Mucosa of descending colon (tissue), 3 donors: ENCODE measurements around the gene DAP. TPM values are rescaled to one million over a fixed set of nuclear protein-coding genes. Genes with fewer than 3 reads are reported as not detected.
"Not testable (repeated sequence)": the region's sequence is repeated elsewhere in the genome, so short reads cannot be mapped to it uniquely, and the experiment has no call there.

Source experiments
- ATAC-seq: fragments of 200-7000 bp; cut with Tn5 transposase; one replicate; pipeline ENCODE4 v1.9.1; 2020; ENCODE audit warnings: mild to moderate bottlenecking, moderate library complexity
- DNase-seq, 3 donors: peaks; one replicate each; pipeline ENCODE4 v3.0.0-alpha.2; 2020
- H3K36me3 ChIP-seq: fragments of 200-600 bp; one replicate; pipeline ENCODE4 v1.8.0; 2021; ENCODE audit warnings: low read depth, mild to moderate bottlenecking
- H3K4me1 ChIP-seq: fragments of 200-600 bp; one replicate; pipeline ENCODE4 v1.8.0; 2021; ENCODE audit warnings: low read depth, mild to moderate bottlenecking
- H3K4me3 ChIP-seq: fragments of 200-600 bp; one replicate; pipeline ENCODE4 v1.8.0; 2021; ENCODE audit warnings: mild to moderate bottlenecking
- H3K9me3 ChIP-seq: fragments of 200-600 bp; one replicate; pipeline ENCODE4 v1.8.0; 2021; ENCODE audit warnings: mild to moderate bottlenecking
- intact Hi-C, 2 donors: fragments of 100-400 bp; cut with DNase I in 1 of 2; cut with micrococcal nuclease in 1 of 2; formaldehyde crosslinking; loops; one replicate each; pipeline versions ENCODE4 v1.11.0 to v1.11.1; 2022; cut with DNase I, micrococcal nuclease
- total RNA-seq, 3 donors: library from RNA; stranded (reverse); fragmentation: NEBNext Ultra II Directional in 2 of 3; extraction: Animal tissue kit (Norgen Biotek cat#: 25700) in 2 of 3; gene quantifications; one replicate each; pipeline versions ENCODE4 v1.2.1 to v1.2.4, GENCODE V29; 2021 to 2023
- TF ChIP-seq, protein P1 (sequence below): fragments of 200-600 bp; IDR thresholded peaks from one replicate; pipeline ENCODE4 v1.8.0; 2022; ENCODE audit warnings: antibody characterized with exemption, mild to moderate bottlenecking
- donor health status: DM: no; HTN: no; CAD: no; lungs with moderate emphysema.
- donor health status: DM: no; HTN: no; CAD: no.
- donor health status: DM: no; HTN: yes; CAD: no.

The DAP gene
- total RNA-seq, 3 donors from 2014 or later = 63.7 to 125 (median 109) TPM

DNA sequence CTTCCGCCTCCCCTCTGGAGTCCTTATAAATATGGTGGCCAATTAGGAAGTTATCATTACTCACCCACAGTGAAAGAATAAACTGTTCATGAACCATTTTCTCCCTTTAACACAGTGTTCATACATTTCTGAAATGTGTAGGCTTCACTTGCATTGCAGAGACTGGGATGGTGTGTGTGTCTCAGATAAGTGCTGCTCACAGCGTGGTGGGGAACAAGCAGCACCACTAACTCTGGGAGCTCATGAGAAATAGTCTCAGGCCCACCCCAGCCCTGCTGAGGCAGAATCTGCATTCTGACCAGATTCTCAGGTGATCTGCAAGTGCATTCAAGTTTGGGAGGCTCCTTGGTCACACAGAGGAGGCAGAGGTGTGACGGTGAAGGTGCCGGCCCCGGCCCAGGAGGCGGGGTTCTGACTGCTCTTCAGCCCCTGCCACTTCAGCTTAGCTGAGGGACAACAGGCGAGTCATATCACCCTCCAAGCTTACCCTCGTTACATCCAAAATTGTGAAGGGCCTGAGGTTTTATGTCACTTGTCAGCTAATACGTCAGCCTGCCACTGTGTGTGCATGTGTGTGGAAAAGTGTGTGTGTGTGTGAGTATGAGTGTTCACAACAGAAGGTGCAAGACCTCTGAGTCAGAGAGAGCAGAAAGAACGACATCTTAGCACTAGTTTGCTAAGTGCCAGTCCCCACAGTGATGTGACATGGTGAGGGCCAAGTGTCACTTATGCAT is 34.7 kb downstream of the DAP start:
- peaks cover 16% of the 10 kb centered on the region for H3K4me1 ChIP-seq
- TF ChIP-seq, protein P1, sequence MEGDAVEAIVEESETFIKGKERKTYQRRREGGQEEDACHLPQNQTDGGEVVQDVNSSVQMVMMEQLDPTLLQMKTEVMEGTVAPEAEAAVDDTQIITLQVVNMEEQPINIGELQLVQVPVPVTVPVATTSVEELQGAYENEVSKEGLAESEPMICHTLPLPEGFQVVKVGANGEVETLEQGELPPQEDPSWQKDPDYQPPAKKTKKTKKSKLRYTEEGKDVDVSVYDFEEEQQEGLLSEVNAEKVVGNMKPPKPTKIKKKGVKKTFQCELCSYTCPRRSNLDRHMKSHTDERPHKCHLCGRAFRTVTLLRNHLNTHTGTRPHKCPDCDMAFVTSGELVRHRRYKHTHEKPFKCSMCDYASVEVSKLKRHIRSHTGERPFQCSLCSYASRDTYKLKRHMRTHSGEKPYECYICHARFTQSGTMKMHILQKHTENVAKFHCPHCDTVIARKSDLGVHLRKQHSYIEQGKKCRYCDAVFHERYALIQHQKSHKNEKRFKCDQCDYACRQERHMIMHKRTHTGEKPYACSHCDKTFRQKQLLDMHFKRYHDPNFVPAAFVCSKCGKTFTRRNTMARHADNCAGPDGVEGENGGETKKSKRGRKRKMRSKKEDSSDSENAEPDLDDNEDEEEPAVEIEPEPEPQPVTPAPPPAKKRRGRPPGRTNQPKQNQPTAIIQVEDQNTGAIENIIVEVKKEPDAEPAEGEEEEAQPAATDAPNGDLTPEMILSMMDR = no peak
- H3K36me3 ChIP-seq = no peaks in the 10 kb centered on the region
- no peaks in the 10 kb centered on the region for H3K9me3 ChIP-seq
- intact Hi-C loops = no loop called here
- DNase-seq (no peak), ATAC-seq (no peak)
- no peak overlapping the region for H3K4me3 ChIP-seq

DNA sequence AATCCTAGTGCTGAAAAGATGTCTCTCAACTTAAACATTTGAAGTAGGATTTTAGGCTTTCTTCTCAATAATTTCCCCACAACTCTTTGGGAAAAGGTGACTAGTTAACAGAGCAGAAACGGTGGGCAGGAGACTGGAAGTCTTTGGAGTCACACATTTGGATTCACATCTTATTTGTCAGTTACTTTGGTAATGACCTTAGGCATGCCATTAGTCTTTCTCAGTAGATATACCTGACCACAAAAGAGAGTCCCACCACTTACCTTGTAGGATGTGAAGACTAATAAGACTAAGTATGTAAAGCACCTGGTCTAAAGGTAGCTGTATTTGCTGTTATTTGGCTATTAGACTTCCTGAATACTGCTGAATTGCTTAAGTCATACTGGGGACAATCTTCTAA is 35.4 kb downstream of the DAP start:
- intact Hi-C loops = no loop called here
- no peak for ATAC-seq

DNA sequence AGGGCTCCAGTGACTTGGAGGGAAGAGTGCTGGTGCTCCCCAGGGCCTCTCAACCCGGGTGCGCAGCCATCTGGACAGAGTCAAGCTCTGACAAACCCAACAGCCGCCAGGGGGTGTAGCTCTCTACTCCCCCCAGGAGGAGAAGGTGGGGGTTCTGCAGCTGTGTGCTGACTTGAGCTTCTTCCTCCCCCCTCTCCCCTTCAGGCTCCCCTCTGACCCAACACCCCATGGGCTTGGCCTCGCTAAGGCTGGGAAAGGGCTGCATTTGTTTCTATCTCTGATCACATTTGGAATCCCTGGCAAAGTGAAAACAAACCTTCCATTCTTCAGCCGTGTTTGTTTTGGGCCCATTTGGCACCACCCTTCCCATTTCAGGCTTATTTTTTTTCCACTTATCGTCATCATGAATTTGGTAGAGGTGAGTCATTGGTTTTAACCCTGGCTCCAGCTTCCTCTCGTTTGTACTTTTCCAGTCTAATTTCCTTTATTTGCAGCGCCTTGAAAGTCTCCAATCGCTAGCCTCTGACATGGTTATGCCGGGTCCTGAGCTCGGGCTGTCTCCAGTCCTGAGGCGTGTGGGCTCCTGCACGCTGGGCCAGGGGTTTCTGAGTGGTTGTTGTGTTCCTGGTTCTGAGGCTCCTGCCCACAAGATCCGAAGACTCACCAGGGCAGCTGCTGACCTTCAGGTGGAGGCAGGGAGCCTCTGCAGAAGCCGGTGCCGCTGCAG is 36.1 kb downstream of the DAP start:
- H3K9me3 ChIP-seq = no peaks in the 10 kb centered on the region
- intact Hi-C loops = no loop called here
- peak; percentile 75 for ATAC-seq
- no peak overlapping the region for H3K4me3 ChIP-seq
- H3K4me1 ChIP-seq = peaks cover 16% of the 10 kb centered on the region
- no peaks in the 10 kb centered on the region for H3K36me3 ChIP-seq
- peak in 1 of 3 donors; percentile 37 for DNase-seq
- TF ChIP-seq, protein P1 = no peak

More for the DNA sequence above, 35.4 kb downstream of the DAP start:
- TF ChIP-seq, protein P1 = no peak
- DNase-seq = no peak
- Histone ChIP-seq H3K36me3 (no peaks in the 10 kb centered on the region), H3K4me1 (peaks cover 16% of the 10 kb centered on the region), H3K9me3 (no peaks in the 10 kb centered on the region), H3K4me3 (no peak overlapping the region)

DNA sequence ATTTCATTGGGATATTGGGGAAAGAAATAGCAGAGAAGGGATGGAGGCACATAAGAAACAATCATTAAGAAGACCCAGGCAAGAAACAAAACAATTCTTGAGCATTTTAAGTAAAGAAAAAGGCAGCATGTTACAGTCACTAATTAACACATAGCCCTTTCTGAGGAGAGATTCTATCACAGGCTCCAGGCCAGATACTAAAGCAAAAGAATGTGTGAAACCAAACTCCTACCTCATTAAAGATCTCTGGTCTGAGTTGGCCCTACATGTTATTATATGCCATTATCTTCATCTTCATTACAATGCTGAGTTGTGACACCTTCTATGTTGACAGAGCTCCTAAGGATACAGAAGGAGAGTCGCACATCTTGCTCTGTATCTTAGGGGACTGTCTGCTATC is 37.5 kb downstream of the DAP start:
- Histone ChIP-seq H3K4me1 (peaks cover 16% of the 10 kb centered on the region), H3K4me3 (no peak overlapping the region), H3K9me3 (no peaks in the 10 kb centered on the region), H3K36me3 (no peaks in the 10 kb centered on the region)
- ATAC-seq = no peak
- TF ChIP-seq, protein P1 = no peak
- intact Hi-C loops = no loop called here
- DNase-seq = no peak

DNA sequence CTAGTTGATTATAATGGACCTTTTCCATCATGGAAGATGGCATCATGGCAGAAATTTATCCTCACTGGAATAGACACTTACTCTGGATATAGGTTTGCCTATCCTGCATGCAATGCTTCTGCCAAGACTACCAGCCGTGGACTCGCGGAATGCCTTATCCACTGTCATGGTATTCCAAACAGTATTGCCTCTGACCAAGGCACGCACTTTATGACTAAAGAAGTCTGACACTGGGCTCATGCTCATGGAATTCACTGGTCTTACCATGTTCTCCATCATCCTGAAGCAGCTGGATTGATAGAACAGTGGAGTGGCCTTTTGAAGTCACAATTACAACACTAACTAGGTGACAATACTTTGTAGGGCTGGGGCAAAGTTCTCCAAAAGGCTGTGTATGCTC is 40.3 kb downstream of the DAP start:
- ATAC-seq, H3K36me3 ChIP-seq, H3K4me3 ChIP-seq, DNase-seq, H3K9me3 ChIP-seq, intact Hi-C loops: not testable (repeated sequence)
- H3K4me1 ChIP-seq = peaks cover 13% of the 10 kb centered on the region

DNA sequence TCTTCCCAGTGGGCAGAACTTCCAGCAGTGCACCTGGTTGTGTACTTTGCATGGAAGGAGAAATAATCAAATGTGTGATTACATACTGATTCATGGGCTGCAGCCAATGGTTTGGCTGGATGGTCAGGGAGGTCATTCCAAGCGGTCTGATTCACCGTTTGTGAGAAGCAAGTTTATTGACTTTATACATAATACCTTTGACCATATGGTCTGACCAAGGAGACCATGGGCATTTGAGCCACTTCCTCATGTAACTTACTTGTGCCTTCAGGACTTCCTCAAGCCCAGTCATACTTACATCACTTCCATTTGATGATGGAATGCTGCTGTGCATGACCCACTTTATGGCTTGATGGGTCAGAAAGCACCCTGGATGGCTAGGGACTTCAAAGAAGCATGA is 41.1 kb downstream of the DAP start:
- intact Hi-C loops = no loop called here
- Histone ChIP-seq H3K9me3 (no peaks in the 10 kb centered on the region), H3K36me3 (no peaks in the 10 kb centered on the region), H3K4me3 (no peak overlapping the region), H3K4me1 (peaks cover 5% of the 10 kb centered on the region)
- ATAC-seq (peak; percentile 81), DNase-seq (no peak)
- TF ChIP-seq, protein P1 = no peak

DNA sequence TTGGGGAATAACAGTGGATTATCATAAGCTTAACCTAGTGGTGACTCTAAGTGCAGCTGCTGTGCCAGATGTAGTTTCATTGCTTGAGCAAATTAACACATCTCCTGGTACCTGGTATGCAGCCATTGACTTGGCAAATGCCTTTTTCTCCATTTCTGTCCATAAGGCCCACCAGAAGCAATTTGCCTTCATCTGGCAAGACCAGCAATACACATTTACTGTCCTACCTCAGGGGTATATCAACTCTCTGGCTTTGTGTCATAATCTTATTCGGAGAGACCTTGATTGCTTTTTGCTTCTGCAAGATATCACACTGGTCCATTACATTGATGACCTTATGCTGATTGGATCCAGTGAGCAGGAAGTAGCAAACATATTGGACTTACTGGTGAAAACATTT is 42.4 kb downstream of the DAP start:
- H3K4me3 ChIP-seq, H3K4me1 ChIP-seq, intact Hi-C loops, ATAC-seq, H3K36me3 ChIP-seq, DNase-seq, H3K9me3 ChIP-seq: not testable (repeated sequence)

DNA sequence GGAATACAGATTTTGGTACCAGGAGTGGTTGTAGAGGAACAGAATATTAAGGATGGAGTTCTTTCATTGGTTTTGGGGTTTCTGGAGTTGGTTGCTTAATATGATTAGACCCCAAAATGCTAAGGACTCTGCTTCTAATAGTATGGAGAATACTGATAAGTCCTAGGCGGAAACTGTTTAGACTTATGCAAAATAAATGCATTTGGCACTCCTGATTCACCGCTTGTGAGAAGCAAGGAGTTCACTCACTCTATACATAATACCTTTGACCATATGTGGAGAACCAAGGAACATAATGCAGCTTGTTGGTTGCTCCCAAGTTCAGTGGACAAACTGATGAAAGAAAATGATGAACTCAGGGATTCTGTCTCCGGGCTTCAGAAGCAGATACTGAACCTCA is 44.2 kb downstream of the DAP start:
- H3K36me3 ChIP-seq, H3K4me1 ChIP-seq, DNase-seq, intact Hi-C loops, H3K4me3 ChIP-seq, H3K9me3 ChIP-seq, ATAC-seq: not testable (repeated sequence)
